CD14-positive monocyte (primary cell): ENCODE measurements around the gene KRTAP11-1. TPM values are rescaled to one million over a fixed set of nuclear protein-coding genes. Genes with fewer than 3 reads are reported as not detected.

ENCODE experiments used
- DNase-seq, 3 donors: peaks; one replicate each; pipeline ENCODE4 v3.0.0-alpha.2; 2011 to 2022
- H2AFZ ChIP-seq: 2 replicates; pipeline ENCODE4 v1.6.0; 2012; ENCODE audit warnings: mild to moderate bottlenecking, low read depth, low read length, inconsistent platforms; ENCODE audit not compliant: insufficient read depth, poor library complexity, severe bottlenecking
- H3K27ac ChIP-seq, 2 donors: 1 replicate in 1 of 2; 2 replicates in 1 of 2; pipeline ENCODE4 v1.5.1; 2012 to 2013; ENCODE audit warnings: low read length in 2 of 2, control low read depth in 1 of 2, inconsistent platforms in 1 of 2, low read depth in 1 of 2, mild to moderate bottlenecking in 1 of 2
- H3K27me3 ChIP-seq, 2 donors: one replicate each; pipeline versions ENCODE4 v1.6.0 to v1.6.1; 2011 to 2013; ENCODE audit warnings: low read length in 2 of 2; ENCODE audit not compliant: control insufficient read depth in 2 of 2, insufficient read depth in 2 of 2
- H3K36me3 ChIP-seq, 2 donors: replicated peaks in 1 of 2; 1 replicate in 1 of 2; 2 replicates in 1 of 2; pipeline versions ENCODE4 v1.5.1 to v1.6.1; 2012 to 2013; ENCODE audit warnings: low read length in 2 of 2, control low read depth in 1 of 2, inconsistent platforms in 1 of 2, mild to moderate bottlenecking in 1 of 2; ENCODE audit not compliant: insufficient read depth in 2 of 2, control insufficient read depth in 1 of 2
- H3K4me1 ChIP-seq, 2 donors: 1 replicate in 1 of 2; 2 replicates in 1 of 2; pipeline versions ENCODE4 v1.5.1 to v1.6.1; 2012 to 2013; ENCODE audit warnings: low read length in 2 of 2, control low read depth in 1 of 2, inconsistent platforms in 1 of 2, mild to moderate bottlenecking in 1 of 2, moderate library complexity in 1 of 2; ENCODE audit not compliant: insufficient read depth in 2 of 2, control insufficient read depth in 1 of 2
- H3K4me2 ChIP-seq: replicated peaks from 2 replicates; pipeline ENCODE3; 2012; ENCODE audit warnings: low read length, moderate library complexity, mild to moderate bottlenecking; ENCODE audit not compliant: poor library complexity, severe bottlenecking; ENCODE audit errors: extremely low read depth
- H3K4me3 ChIP-seq, 3 experiments: fragments of 200-600 bp in 1 of 3; sonication (generic) in 1 of 3; replicated peaks in 1 of 3; 1 replicate in 2 of 3; 2 replicates in 1 of 3; pipeline ENCODE4 v1.5.1; 2011 to 2013; ENCODE audit warnings: low read length in 3 of 3, mild to moderate bottlenecking in 3 of 3, control low read depth in 2 of 3, low read depth in 2 of 3, inconsistent platforms in 1 of 3, moderate library complexity in 1 of 3
- H3K79me2 ChIP-seq: 2 replicates; pipeline ENCODE4 v1.6.0; 2012; ENCODE audit warnings: mild to moderate bottlenecking, control low read depth, inconsistent platforms, low read length, moderate library complexity; ENCODE audit not compliant: insufficient read depth
- H3K9ac ChIP-seq: 2 replicates; pipeline ENCODE4 v1.6.0; 2017; ENCODE audit warnings: low read length, mild to moderate bottlenecking; ENCODE audit not compliant: insufficient read depth, poor library complexity, severe bottlenecking
- H3K9me3 ChIP-seq, 2 donors: replicated peaks in 1 of 2; 1 replicate in 1 of 2; 2 replicates in 1 of 2; pipeline versions ENCODE4 v1.5.1 to v1.6.1; 2012 to 2013; ENCODE audit warnings: low read length in 2 of 2, control low read depth in 1 of 2; ENCODE audit not compliant: control insufficient read depth in 1 of 2, insufficient read depth in 1 of 2
- H4K20me1 ChIP-seq: 2 replicates; pipeline ENCODE4 v1.6.0; 2012; ENCODE audit warnings: mild to moderate bottlenecking, low read length, control low read depth, moderate library complexity; ENCODE audit not compliant: insufficient read depth
- H3K27ac Mint-ChIP-seq, 7 donors: one replicate each; pipeline ENCODE4 v1.8.0; 2020; ENCODE audit warnings: mild to moderate bottlenecking in 7 of 7, mixed read lengths in 7 of 7, moderate library complexity in 6 of 7, inconsistent platforms in 2 of 7
- H3K27me3 Mint-ChIP-seq, 3 donors: one replicate each; pipeline ENCODE4 v1.8.0; 2021 to 2022; ENCODE audit warnings: low read depth in 3 of 3, mild to moderate bottlenecking in 3 of 3, mixed read lengths in 3 of 3, moderate library complexity in 3 of 3, inconsistent platforms in 1 of 3
- H3K36me3 Mint-ChIP-seq, 2 donors: one replicate each; pipeline ENCODE4 v1.8.0; 2020; ENCODE audit warnings: mixed read lengths in 2 of 2, inconsistent platforms in 1 of 2, mild to moderate bottlenecking in 1 of 2
- H3K4me1 Mint-ChIP-seq: one replicate; pipeline ENCODE4 v1.8.0; 2020; ENCODE audit warnings: mild to moderate bottlenecking, mixed read lengths
- H3K4me3 Mint-ChIP-seq, 2 donors: one replicate each; pipeline ENCODE4 v1.8.0; 2020; ENCODE audit warnings: mild to moderate bottlenecking in 2 of 2, mixed read lengths in 2 of 2, moderate library complexity in 1 of 2
- H3K9me3 Mint-ChIP-seq, 7 donors: one replicate each; pipeline ENCODE4 v1.8.0; 2020 to 2022; ENCODE audit warnings: mixed read lengths in 7 of 7, mild to moderate bottlenecking in 6 of 7, moderate library complexity in 6 of 7, inconsistent platforms in 2 of 7
- CTCF ChIP-seq: fragments of 200-600 bp; IDR thresholded peaks from one replicate; pipeline ENCODE4 v1.8.0; 2022; ENCODE audit warnings: antibody characterized with exemption, mild to moderate bottlenecking
- WGBS: methylation state at CpG from one replicate; pipeline ENCODE4 v1.1.5; 2013; ENCODE audit warnings: missing lambda C conversion rate; ENCODE audit not compliant: insufficient coverage; 5-methylcytosine and 5-hydroxymethylcytosine counted together
- intact Hi-C, 2 donors: fragments of 100-400 bp; cut with micrococcal nuclease; formaldehyde crosslinking; loops; one replicate each; pipeline versions ENCODE4 v1.15.0 to v1.15.1; 2023
- polyA plus RNA-seq, 3 donors: library from polyadenylated mRNA; depleted of rRNA in 1 of 3; unstranded in 2 of 3; stranded (reverse) in 1 of 3; fragments of 300-500 nt in 2 of 3; fragments of >200 nt in 1 of 3; fragmentation: Illumina TruSeq in 2 of 3; gene quantifications; 1 replicate in 2 of 3; 2 replicates in 1 of 3; pipeline ENCODE4 v1.2.3, GENCODE V29; 2012 to 2021

The KRTAP11-1 gene
- polyA plus RNA-seq, 3 donors, result not detected

GRCh38 chr21:30839304-30839703 is 42.1 kb downstream of the KRTAP11-1 start:
- H3K9me3 ChIP-seq, result no peaks in the 10 kb centered on the region
- no peak overlapping the region for H3K9ac ChIP-seq
- H3K4me2 ChIP-seq, result no peak overlapping the region
- Mint-ChIP-seq H3K27ac (no peak overlapping the region), H3K36me3 (no peaks in the 10 kb centered on the region), H3K9me3 (peaks cover 0 to 2% (median 0%) of the 10 kb centered on the region in 7 donors), H3K4me3 (no peak overlapping the region), H3K27me3 (peaks cover 0 to 3% (median 0%) of the 10 kb centered on the region in 3 donors), H3K4me1 (no peaks in the 10 kb centered on the region)
- H4K20me1 ChIP-seq, result no peaks in the 10 kb centered on the region
- TF ChIP-seq CTCF, result no peak
- no peaks in the 10 kb centered on the region for H3K36me3 ChIP-seq
- H3K79me2 ChIP-seq, result no peaks in the 10 kb centered on the region
- no peaks in the 10 kb centered on the region for H3K4me1 ChIP-seq
- 18% methylated on average over 4 of the region's 5 CpGs for WGBS
- no peak overlapping the region for H2AFZ ChIP-seq
- no peak overlapping the region for H3K4me3 ChIP-seq
- H3K27me3 ChIP-seq, result no peaks in the 10 kb centered on the region
- intact Hi-C loops, result no loop called here
- no peak for DNase-seq
- no peak overlapping the region for H3K27ac ChIP-seq

GRCh38 chr21:30838536-30838935 is 42.8 kb downstream of the KRTAP11-1 start:
- Mint-ChIP-seq H3K4me3 (no peak overlapping the region), H3K9me3 (peaks cover 0 to 2% (median 0%) of the 10 kb centered on the region in 7 donors), H3K4me1 (no peaks in the 10 kb centered on the region), H3K36me3 (no peaks in the 10 kb centered on the region), H3K27ac (no peak overlapping the region), H3K27me3 (peaks cover 0 to 3% (median 0%) of the 10 kb centered on the region in 3 donors)
- H3K79me2 ChIP-seq, result no peaks in the 10 kb centered on the region
- no peak overlapping the region for H3K4me3 ChIP-seq
- H3K27ac ChIP-seq, result no peak overlapping the region
- H3K9ac ChIP-seq, result no peak overlapping the region
- WGBS, result 100% methylated on average over 1 of the region's 6 CpGs
- H3K4me2 ChIP-seq, result no peak overlapping the region
- DNase-seq, result no peak
- H3K4me1 ChIP-seq, result no peaks in the 10 kb centered on the region
- no peak for TF ChIP-seq CTCF
- no peaks in the 10 kb centered on the region for H3K9me3 ChIP-seq
- no peaks in the 10 kb centered on the region for H3K36me3 ChIP-seq
- H3K27me3 ChIP-seq, result no peaks in the 10 kb centered on the region
- no peak overlapping the region for H2AFZ ChIP-seq
- intact Hi-C loops, result no loop called here
- H4K20me1 ChIP-seq, result no peaks in the 10 kb centered on the region
